Neural progenitor cell (in vitro differentiated cells): ENCODE results near the gene FOXI3. TPM values are rescaled to one million over a fixed set of nuclear protein-coding genes. Genes with fewer than 3 reads are reported as not detected.

ENCODE experiments used
- DNase-seq: peaks from one replicate; pipeline ENCODE4 v3.0.0-alpha.2; 2016; ENCODE audit warnings: low spot score
- H2AFZ ChIP-seq: fragments of 200-600 bp; sonication (generic); replicated peaks from 2 replicates; pipeline ENCODE4 v1.6.1; 2016; ENCODE audit warnings: antibody characterized with exemption
- H3F3A ChIP-seq: fragments of 200-600 bp; sonication (generic); 2 replicates; pipeline ENCODE4 v1.6.1; 2016; ENCODE audit warnings: antibody characterized with exemption, low read depth
- H3K27ac ChIP-seq: fragments of 200-600 bp; sonication (generic); 2 replicates; pipeline ENCODE4 v1.5.1; 2016; ENCODE audit warnings: mild to moderate bottlenecking
- H3K27me3 ChIP-seq: fragments of 200-600 bp; sonication (generic); 2 replicates; pipeline ENCODE4 v1.6.1; 2016; ENCODE audit warnings: mild to moderate bottlenecking, moderate library complexity
- H3K36me3 ChIP-seq: fragments of 200-600 bp; sonication (generic); 2 replicates; pipeline ENCODE4 v1.5.1; 2016
- H3K4me1 ChIP-seq: fragments of 200-600 bp; sonication (generic); 2 replicates; pipeline ENCODE4 v1.6.1; 2016; ENCODE audit warnings: mixed run types
- H3K4me2 ChIP-seq: fragments of 200-600 bp; sonication (generic); 2 replicates; pipeline ENCODE4 v1.6.1; 2016
- H3K4me3 ChIP-seq: fragments of 200-600 bp; sonication (generic); 2 replicates; pipeline ENCODE4 v1.5.1; 2016
- H3K79me2 ChIP-seq: fragments of 200-600 bp; sonication (generic); 2 replicates; pipeline ENCODE4 v1.6.1; 2016; ENCODE audit warnings: low read depth
- H3K9ac ChIP-seq: fragments of 200-600 bp; sonication (generic); 2 replicates; pipeline ENCODE4 v1.6.1; 2016
- H3K9me3 ChIP-seq: fragments of 200-600 bp; sonication (generic); 2 replicates; pipeline ENCODE4 v1.5.1; 2016; ENCODE audit warnings: low read depth
- H4K20me1 ChIP-seq: fragments of 200-600 bp; sonication (generic); 2 replicates; pipeline ENCODE4 v1.6.1; 2016; ENCODE audit warnings: low read depth
- H3K27ac Mint-ChIP-seq: 3 replicates; pipeline ENCODE4 v1.8.0; 2021; ENCODE audit warnings: mixed read lengths
- H3K27me3 Mint-ChIP-seq: 2 replicates; pipeline ENCODE4 v1.8.0; 2022; ENCODE audit warnings: low read depth, mild to moderate bottlenecking, inconsistent platforms, moderate library complexity, mixed read lengths; ENCODE audit not compliant: insufficient read depth
- H3K36me3 Mint-ChIP-seq: 3 replicates; pipeline ENCODE4 v1.8.0; 2021; ENCODE audit warnings: mixed read lengths
- H3K4me1 Mint-ChIP-seq: 3 replicates; pipeline ENCODE4 v1.8.0; 2021; ENCODE audit warnings: mixed read lengths
- H3K4me3 Mint-ChIP-seq: 3 replicates; pipeline ENCODE4 v1.8.0; 2021; ENCODE audit warnings: mild to moderate bottlenecking, moderate library complexity, mixed read lengths
- H3K9me3 Mint-ChIP-seq: 3 replicates; pipeline ENCODE4 v1.8.0; 2020; ENCODE audit warnings: mixed read lengths
- EZH2 ChIP-seq: fragments of 200-600 bp; sonication (generic); IDR thresholded peaks from 2 replicates; pipeline ENCODE4 v1.6.1; 2017; ENCODE audit warnings: antibody characterized with exemption, mild to moderate bottlenecking, moderate library complexity
- EZH2phosphoT487 ChIP-seq: fragments of 200-600 bp; sonication (generic); IDR thresholded peaks from 2 replicates; pipeline ENCODE4 v1.6.1; 2017; ENCODE audit warnings: antibody characterized with exemption
- total RNA-seq: library from RNA; depleted of rRNA; stranded (reverse); fragments of >200 nt; gene quantifications from 2 replicates; pipeline ENCODE4 v1.2.3, GENCODE V29; 2015; ENCODE audit warnings: low replicate concordance
- TF ChIP-seq, protein P1 (sequence below): fragments of 200-600 bp; sonication (generic); IDR thresholded peaks from 2 replicates; pipeline ENCODE4 v1.5.1; 2017; ENCODE audit warnings: antibody characterized with exemption, mild to moderate bottlenecking

FOXI3 gene
- total RNA-seq, 1 donor from 2014 or later = 0.51 TPM

DNA sequence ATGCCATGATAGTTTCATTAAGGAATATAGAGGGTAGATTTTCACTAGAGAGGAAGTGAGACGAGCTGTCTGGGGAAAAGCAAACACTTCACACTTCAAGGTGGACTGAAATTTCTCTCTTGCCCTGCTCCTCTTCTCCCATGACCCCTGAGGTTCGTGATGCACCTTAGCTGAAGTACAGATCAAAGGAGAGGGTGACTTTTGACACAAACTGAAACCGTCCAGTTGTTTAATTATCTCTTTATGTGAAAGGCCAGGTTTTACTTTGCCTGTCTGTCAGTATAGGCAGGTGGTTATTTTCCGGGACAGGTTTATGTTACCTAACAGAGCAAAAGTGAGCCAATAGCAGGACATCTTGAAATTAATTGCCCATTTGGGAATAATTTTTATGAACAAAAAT is 41.0 kb upstream of the FOXI3 start:
- peaks cover 2% of the 10 kb centered on the region for H3K4me1 Mint-ChIP-seq
- H3K9me3 ChIP-seq = no peaks in the 10 kb centered on the region
- no peaks in the 10 kb centered on the region for H3K36me3 Mint-ChIP-seq
- no peak for DNase-seq
- H3K27me3 ChIP-seq = no peaks in the 10 kb centered on the region
- H3K4me2 ChIP-seq = no peak overlapping the region
- H3K27ac ChIP-seq = no peak overlapping the region
- peaks cover 9% of the 10 kb centered on the region for H3K4me1 ChIP-seq
- no peak overlapping the region for H3K4me3 Mint-ChIP-seq
- peaks cover 2% of the 10 kb centered on the region for H4K20me1 ChIP-seq
- no peaks in the 10 kb centered on the region for H3K9me3 Mint-ChIP-seq
- H3K4me3 ChIP-seq = no peak overlapping the region
- no peak overlapping the region for H2AFZ ChIP-seq
- peaks cover 9% of the 10 kb centered on the region for H3F3A ChIP-seq
- no peaks in the 10 kb centered on the region for H3K79me2 ChIP-seq
- no peak overlapping the region for H3K27ac Mint-ChIP-seq
- no peaks in the 10 kb centered on the region for H3K36me3 ChIP-seq
- TF ChIP-seq EZH2 (no peak), EZH2phosphoT487 (no peak)
- TF ChIP-seq, protein P1, sequence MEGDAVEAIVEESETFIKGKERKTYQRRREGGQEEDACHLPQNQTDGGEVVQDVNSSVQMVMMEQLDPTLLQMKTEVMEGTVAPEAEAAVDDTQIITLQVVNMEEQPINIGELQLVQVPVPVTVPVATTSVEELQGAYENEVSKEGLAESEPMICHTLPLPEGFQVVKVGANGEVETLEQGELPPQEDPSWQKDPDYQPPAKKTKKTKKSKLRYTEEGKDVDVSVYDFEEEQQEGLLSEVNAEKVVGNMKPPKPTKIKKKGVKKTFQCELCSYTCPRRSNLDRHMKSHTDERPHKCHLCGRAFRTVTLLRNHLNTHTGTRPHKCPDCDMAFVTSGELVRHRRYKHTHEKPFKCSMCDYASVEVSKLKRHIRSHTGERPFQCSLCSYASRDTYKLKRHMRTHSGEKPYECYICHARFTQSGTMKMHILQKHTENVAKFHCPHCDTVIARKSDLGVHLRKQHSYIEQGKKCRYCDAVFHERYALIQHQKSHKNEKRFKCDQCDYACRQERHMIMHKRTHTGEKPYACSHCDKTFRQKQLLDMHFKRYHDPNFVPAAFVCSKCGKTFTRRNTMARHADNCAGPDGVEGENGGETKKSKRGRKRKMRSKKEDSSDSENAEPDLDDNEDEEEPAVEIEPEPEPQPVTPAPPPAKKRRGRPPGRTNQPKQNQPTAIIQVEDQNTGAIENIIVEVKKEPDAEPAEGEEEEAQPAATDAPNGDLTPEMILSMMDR = no peak
- no peak overlapping the region for H3K9ac ChIP-seq
- peaks cover 10% of the 10 kb centered on the region for H3K27me3 Mint-ChIP-seq

DNA sequence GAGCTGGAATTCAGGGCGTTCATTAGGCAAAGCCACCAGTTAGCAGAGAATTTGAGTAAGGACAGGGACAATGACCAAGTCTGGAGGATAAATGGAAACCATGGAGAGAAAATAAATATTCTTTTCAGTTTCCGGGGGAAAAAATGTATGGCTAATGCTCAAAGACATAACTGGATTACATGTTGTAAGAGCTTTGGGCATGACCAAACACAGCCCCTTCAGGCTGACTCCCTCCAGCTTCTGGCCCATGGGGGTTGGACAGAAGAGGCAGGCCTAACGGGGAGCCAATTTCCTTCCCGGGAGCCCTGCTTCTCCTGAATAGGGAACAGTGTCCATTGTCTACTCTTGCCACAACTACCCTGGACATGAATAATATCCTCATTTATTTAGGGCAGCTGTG is 39.5 kb upstream of the FOXI3 start:
- TF ChIP-seq EZH2 = no peak
- TF ChIP-seq EZH2phosphoT487 = no peak
- TF ChIP-seq, protein P1 = no peak
- Mint-ChIP-seq H3K4me3 (no peak overlapping the region), H3K9me3 (no peaks in the 10 kb centered on the region), H3K27ac (no peak overlapping the region), H3K36me3 (no peaks in the 10 kb centered on the region), H3K27me3 (peaks cover 5% of the 10 kb centered on the region), H3K4me1 (peaks cover 2% of the 10 kb centered on the region)
- Histone ChIP-seq H3K4me3 (no peak overlapping the region), H2AFZ (peak overlapping the region; percentile 13), H3K36me3 (no peaks in the 10 kb centered on the region), H3F3A (peaks cover 9% of the 10 kb centered on the region), H3K79me2 (no peaks in the 10 kb centered on the region), H3K4me1 (peaks cover 7% of the 10 kb centered on the region), H3K4me2 (no peak overlapping the region), H3K27ac (no peak overlapping the region), H3K27me3 (no peaks in the 10 kb centered on the region), H4K20me1 (peaks cover 2% of the 10 kb centered on the region), H3K9ac (no peak overlapping the region), H3K9me3 (no peaks in the 10 kb centered on the region)
- no peak for DNase-seq

GRCh38 chr2:88489181-88489580 is 36.7 kb upstream of the FOXI3 start:
- H3K4me3 ChIP-seq = no peak overlapping the region
- H3K9me3 ChIP-seq = no peaks in the 10 kb centered on the region
- H3K4me3 Mint-ChIP-seq = no peak overlapping the region
- peaks cover 12% of the 10 kb centered on the region for H3K27me3 Mint-ChIP-seq
- H2AFZ ChIP-seq = no peak overlapping the region
- no peaks in the 10 kb centered on the region for H3K79me2 ChIP-seq
- H3K4me1 Mint-ChIP-seq = peaks cover 2% of the 10 kb centered on the region
- no peak for DNase-seq
- H3K4me2 ChIP-seq = no peak overlapping the region
- H3K36me3 ChIP-seq = no peaks in the 10 kb centered on the region
- no peaks in the 10 kb centered on the region for H3K27me3 ChIP-seq
- H3F3A ChIP-seq = no peaks in the 10 kb centered on the region
- H4K20me1 ChIP-seq = peaks cover 2% of the 10 kb centered on the region
- no peak overlapping the region for H3K9ac ChIP-seq
- H3K27ac ChIP-seq = no peak overlapping the region
- no peaks in the 10 kb centered on the region for H3K36me3 Mint-ChIP-seq
- H3K27ac Mint-ChIP-seq = no peak overlapping the region
- TF ChIP-seq, protein P1 = peak; percentile 11
- no peak for TF ChIP-seq EZH2phosphoT487
- TF ChIP-seq EZH2 = no peak
- H3K4me1 ChIP-seq = no peaks in the 10 kb centered on the region
- H3K9me3 Mint-ChIP-seq = no peaks in the 10 kb centered on the region
